Activated CD4-positive, alpha-beta T cell treated with anti-CD3 and anti-CD28 coated beads for 48 hours (primary cell): ENCODE measurements around the gene ZNF134.

Experiments used
- DNase-seq: peaks from one replicate; pipeline ENCODE4 v3.0.0-alpha.2; 2020

ZNF134 gene

DNA sequence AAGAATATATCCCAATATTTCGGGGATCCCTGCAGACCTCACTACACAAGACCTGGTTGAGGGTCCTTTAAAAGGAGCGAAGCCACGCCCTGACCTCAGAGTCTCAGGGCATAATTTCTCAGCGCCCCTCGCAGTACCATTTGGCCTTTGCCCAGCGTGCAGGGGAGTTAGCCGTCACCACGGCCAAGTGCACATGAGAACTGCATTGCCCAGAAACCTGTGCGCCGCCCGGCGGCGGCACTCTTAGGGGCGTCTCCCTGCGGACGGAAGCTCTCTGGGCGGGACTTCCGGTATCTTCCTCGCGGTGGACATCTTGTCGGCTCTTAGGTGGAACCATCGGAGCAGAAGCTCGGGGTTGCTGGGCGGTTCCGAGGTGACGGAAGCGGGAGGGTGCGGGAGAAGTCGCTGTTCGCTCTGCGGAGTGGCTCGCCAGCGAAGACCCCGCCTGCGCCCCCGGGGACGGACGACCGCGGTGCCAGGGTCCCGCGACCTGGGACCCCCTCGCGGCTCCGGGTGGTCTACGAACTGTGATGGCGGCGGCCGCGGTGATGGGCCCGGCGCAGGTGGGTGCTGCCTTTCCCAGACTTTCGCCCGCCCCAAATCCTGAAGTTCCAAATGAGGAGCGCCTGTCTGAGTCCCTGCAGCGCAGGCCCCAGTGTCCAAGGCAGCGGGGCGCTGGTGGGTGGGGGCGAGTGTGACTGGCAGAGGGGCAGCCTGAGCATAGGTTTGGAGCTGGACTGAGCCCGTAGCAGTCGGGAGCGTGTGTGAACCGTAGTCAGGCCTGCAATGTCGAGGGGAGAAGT, at the start of gene ZNF134:
ZNF134 (plus strand) TSS at position 302 of the 803 bp plus-strand sequence. CDS start 5,227 bp downstream, outside the sequence.
- DNase-seq: peak; percentile 93

DNA sequence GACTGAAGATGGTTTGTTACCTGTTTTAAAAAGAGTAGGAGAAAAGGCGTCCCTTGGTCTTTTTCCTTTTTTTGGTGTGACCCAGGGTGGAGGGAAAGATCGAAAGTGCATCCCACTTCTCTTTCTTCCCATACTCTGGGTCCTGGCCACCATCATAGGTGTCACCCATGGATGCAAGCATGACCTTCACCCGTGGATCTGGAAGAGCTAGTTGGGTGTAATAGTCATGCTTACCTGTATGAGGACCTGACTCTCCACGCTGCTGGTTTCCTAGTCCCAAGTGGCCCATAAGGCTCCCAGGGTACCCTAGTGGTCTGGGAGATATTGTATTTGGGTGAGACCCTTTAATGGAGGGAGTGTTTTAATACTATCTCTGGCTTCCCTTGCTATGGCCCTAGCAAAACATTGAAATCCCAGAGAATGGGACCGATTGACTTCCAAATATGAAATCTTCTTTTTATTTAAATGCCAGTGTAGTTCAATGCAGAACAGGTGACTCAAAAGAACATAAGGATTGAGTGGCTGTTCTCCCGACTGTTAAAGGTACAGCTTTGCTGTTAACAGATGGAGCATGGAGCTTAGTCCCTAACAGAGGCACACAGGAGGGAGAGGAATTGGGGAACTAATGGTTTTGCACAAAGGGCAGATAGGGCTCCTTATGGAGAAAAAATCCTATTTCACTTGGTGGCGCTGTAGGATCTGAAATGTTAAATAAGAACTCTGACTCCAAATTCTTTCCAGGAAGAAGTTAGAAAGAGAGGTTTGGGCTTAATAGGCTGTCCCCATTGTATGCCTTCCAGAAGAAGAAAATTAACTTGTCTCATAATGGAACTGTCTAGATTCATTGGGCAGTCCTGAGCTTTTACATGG, 47.4 kb upstream of the ZNF134 start:
- no peak for DNase-seq

DNA sequence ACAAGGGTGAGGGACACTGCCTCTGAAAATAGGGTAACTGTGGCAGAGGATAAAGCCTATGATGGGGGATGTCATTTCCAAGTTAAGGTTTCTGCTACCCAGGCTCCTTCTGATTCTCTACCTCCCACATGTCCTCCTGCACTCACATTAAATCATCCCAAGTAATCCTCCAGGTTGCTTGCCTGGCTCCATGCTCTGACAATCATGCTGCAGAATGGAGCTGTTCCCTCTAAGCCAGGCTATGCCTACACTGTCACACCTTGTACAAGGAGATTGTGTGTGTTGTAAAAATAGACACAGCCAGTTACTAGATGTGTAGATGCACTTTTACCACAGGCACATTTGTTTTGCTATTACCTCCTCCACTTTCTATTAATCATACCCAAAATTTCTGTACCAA, 43.3 kb upstream of the ZNF134 start:
- DNase-seq: no peak

DNA sequence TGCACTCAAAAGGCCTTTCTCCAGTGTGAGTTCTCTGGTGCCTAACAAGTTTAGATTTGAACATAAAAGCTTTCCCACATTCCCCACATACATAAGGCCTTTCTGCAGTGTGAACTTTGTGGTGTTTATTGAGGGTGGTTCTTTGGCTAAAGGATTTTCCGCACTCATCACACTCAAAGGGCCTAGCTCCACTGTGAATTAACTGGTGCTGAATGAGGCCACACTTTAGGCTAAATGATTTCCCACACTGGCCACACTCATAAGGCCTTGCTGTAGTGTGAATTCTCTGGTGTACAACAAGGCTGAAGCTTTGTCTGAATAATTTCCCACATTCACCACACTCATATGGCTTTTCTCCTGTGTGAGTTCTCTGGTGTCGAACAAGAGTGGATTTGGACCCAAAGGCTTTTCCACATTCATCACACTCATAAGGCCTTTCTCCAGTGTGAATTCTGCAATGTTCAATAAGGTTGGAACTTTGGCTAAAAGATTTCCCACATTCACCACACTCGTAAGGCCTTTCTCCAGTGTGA, 41.6 kb upstream of the ZNF134 start:
- DNase-seq: no peak

DNA sequence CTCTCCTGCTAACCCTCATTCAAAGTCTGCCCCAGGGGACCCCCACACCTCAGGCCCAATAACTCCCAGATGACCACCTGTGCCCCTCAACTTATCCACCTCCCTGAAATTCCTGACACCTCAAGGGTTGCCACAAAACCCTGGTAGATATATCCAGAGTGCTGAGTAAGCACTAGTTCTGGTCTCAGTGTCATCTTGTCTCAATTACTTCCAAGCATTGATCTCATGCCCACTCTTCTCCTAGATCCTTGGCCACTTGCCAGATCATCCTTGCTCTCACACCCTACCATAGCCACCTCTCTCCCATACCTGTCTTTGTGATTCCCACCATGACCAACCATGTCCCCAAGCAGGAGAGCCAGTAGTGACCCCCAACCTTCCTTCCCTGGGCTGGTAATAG, 37.4 kb upstream of the ZNF134 start:
- no peak for DNase-seq

DNA sequence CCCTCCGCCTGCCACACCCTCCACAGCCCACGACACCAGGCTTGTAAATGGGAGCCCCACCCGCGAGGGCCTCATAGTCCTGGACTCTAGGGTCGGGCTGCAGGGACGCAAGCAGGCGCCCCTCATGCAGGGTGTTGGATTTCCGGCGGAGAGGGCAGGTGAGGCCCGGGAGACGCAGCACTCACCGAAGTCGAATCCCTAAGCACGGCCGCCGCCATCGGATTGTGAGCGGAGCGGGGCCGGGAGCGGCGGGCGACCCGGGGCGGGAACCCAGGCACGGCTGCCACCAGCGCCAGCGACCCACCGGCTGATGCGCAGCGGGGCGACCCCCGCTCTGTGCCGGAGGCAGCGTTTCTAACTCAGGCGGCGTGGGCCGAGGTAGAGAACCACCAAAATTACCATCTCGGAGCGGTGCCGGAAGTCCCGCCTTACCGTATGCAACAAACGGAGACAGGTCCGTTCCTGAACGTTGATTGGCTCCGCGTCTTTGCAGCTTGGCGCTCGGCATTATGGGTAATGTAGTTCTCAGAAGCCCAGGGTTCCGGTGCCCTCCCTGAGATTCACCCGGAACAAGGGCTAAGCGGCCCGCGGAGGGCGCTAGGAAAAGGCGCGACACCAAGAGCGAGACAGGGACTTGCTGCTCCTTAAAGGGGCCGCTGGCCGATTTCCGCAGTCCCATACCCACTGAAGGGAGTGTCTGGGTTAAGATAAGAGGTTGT, 35.4 kb upstream of the ZNF134 start, which contains the start of gene ZNF416:
ZNF416 (minus strand) TSS at position 425 of the 719 bp plus-strand sequence; CDS start at position 218, 207 bp downstream.
- DNase-seq: peak; percentile 95

DNA sequence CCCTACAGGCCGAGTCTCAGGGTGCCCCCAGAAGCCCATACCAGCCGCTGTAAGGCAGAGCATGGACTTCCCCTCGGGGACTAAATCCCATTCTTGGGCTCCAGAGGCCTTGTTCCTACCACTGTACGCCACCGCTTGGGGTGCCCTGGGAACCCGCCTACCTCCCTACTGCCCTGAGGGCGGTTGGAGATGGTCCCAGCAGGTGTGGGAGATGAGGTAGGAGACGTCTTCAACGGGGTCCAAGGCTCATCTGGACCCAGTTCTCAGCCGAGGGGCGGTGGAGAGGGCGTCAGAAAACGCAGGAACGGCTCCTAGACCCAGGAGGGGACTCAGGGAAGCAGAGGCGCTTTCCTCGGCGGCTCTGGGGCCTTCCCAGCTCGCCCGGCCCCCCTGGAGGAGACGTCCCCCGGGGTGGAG, 30.9 kb upstream of the ZNF134 start:
- DNase-seq: no peak

DNA sequence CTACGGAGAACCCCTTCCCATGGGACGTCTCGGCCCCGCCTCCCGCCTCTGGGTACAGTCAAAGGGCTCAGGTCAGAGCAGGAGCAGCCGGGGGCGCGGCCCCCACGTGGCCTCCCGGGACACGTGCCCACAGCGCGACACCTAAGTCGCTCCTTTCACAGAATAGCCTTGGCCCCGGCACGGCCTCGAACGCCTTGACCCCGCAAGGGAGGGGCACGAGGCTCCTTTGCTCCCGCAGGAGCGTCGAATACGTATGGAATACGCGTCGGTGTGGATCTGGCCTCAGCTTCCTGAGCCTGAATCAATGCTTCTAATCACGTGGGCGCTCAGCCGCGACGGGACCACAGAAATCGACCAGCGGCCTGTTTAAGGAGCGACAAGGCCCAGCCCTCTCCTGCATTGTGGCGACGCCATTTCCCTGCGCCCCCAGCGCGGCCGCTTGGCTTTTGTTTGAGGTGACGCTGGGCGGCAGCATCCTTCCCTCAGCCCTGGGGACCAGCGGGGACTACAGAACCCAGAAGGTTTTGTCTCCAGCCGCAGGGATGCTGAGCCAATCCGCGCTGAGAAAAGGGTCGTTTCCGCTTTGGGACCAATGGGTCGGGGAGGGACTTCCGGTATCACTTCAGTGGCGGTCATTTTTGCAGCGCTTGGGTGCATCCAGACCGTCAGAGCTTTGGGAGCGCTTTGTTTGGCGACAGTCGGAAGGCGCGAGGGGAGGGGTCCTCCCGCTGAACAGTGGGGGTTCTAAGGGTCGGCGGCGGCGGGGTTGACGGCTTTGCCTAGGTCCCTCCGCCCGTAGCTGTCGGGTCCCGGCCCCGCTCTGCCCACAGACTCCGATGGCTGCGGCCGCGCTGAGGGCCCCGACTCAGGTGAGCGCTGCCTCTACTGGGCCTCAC, 30.3 kb upstream of the ZNF134 start, which contains the start of gene ZIK1:
ZIK1 (plus strand) TSS at position 625 of the 896 bp plus-strand sequence; CDS start at position 837, 212 bp downstream.
- DNase-seq: peak; percentile 88

DNA sequence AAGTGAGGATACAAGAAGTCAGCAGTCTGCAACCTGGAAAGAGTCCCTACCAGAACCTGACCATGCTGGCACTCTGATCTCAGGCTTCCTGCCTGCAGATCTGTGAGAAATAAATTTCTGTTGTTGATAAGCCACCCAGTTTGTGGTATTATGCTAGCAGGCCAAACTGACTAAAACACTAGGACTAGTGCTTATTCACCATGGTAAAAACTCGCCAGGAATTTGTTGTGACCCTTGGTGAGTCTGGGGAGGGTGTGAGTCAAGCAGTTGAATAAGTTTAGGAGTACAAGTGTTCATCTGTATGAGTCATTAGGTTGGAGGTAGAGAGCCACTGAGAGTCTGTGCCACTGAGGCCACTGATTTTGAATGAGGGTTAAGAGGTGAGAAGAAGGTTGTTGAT, 26.5 kb upstream of the ZNF134 start:
- DNase-seq: no peak

DNA sequence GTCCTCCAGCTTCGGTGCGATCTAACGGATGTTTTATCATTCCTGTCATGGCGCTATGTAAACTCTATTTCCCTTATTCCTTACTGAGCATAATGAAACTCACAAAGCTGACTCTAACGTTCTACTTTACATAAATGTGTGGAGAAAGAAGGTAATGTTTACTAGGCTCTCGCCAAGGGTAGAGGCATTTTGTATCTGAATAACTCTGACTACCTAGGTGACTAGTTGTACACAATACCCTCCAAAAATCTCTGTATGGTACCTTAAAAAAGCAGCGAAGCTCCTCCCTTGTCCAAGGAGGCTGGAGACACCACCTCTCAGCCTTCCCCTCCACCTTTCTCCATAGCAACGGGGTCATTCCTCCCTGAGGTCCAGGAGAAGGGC, 14.7 kb upstream of the ZNF134 start:
- no peak for DNase-seq

DNA sequence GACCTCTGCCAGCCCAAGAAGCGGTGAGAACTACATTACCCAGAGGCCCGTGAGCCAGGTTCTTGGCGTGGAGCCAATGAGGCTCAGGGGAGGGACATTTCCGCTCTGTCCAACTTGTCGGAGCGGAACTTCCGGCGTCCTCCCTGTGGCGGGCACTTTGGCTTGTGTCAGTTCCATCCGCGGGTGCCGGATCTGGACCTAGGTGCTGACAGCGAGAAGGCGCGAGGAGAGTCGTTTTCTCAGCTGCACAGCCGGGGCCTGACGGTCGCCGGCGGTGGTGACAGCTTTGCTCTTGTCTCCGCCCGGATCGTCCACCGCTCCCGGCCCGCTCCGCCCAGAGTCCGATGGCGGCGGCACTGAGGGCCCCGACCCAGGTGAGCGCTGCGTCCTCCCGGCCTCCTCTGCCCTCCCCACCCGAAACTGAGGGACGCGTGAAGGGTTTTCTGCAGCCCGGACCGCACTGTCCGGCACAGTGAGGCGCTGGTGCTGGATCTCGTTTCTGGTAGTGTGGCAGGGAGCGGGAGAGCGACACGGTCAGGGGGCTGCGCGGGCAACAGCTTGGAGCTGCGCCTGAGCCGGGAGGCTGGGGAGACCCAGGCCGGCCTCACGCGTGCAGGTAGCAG, 14.2 kb upstream of the ZNF134 start, which contains the start of gene ZNF530:
ZNF530 (plus strand) TSS at position 125 of the 623 bp plus-strand sequence. CDS start 4,461 bp downstream, outside the sequence.
- peak; percentile 93 for DNase-seq

DNA sequence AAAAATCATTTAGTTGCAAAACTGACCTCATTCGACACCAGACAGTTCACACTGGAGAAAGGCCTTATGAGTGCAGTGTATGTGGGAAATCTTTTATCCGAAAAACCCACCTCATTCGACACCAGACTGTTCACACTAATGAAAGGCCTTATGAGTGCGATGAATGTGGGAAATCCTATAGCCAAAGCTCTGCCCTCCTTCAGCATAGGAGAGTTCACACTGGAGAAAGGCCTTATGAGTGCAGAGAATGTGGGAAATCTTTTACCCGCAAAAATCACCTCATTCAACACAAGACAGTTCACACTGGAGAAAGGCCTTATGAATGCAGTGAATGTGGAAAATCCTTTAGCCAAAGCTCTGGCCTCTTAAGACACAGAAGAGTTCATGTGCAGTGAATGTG, 7.1 kb upstream of the ZNF134 start:
- DNase-seq: no peak

DNA sequence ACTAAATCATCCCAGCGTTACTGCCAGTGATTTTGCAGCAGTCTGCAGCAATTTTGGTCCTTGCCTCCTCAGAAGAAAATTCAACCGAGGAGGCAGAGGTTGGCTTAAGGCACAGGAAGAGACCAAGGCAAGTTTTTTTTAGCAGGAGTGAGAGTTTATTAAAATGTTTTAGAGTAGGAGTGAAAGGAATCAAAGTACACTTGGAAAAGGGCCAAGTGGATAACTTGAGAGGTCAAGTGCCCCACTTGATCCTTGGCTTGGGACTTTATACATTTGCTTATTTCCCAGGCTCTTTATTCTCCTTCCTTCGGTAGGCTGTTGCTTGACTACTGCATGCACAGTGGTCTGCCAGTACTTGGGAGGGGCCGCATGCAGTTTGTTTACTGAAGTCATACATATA, 2.9 kb upstream of the ZNF134 start:
- DNase-seq: no peak

DNA sequence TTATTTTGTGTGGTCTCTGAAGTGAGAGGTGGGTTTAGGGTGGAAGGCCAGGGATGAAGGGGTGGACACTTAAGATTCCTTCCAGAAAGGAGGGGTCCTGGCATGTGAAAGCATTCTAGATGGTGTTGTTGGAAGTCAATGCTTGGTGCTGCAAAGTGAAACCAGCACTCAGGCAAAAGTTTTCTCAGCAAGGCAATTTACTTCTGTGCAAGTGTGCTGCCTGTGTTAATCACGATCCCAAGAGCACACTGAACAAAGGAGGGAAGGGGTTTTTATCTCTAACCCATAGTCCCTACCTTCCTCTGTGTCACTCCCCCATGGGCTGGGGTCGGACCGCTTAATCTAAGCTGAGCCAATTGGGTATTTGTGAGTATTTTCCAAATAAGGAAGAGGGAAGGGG, 1.3 kb downstream of the ZNF134 start:
- DNase-seq: no peak

DNA sequence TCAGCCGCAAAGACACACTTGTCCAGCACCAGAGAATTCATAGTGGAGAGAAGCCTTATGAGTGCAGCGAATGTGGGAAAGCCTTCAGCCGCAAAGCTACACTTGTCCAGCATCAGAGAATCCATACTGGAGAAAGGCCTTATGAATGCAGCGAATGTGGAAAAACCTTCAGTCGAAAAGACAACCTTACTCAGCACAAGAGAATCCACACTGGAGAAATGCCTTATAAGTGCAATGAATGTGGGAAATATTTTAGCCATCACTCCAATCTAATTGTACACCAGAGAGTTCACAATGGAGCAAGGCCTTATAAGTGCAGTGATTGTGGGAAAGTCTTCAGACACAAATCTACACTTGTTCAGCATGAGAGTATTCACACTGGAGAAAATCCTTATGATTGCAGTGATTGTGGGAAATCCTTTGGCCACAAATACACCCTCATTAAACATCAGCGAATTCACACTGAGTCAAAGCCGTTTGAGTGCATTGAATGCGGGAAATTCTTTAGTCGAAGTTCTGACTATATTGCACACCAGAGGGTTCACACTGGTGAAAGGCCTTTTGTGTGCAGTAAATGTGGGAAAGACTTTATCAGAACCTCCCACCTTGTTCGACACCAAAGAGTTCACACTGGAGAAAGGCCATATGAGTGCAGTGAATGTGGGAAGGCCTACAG, 6.8 kb downstream of the ZNF134 start:
- DNase-seq: no peak

DNA sequence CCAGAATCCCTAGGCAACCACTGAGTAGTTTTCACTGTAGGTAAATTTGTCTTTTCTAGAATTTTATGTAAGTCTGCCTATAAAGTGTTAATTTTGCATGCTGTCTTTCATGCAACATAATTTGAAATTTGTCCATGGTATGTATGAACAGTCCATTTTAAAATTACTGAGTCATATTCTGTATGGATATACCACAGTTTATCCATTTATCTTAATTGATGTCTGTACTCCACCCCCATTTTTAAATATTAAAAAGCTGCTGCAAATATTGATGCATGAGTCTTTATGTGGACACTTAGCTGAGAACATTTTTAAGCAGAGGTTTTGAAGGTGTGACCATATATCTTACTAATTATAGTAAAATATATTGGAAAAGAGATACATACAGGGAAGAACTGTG, 9.0 kb downstream of the ZNF134 start:
- DNase-seq: no peak

DNA sequence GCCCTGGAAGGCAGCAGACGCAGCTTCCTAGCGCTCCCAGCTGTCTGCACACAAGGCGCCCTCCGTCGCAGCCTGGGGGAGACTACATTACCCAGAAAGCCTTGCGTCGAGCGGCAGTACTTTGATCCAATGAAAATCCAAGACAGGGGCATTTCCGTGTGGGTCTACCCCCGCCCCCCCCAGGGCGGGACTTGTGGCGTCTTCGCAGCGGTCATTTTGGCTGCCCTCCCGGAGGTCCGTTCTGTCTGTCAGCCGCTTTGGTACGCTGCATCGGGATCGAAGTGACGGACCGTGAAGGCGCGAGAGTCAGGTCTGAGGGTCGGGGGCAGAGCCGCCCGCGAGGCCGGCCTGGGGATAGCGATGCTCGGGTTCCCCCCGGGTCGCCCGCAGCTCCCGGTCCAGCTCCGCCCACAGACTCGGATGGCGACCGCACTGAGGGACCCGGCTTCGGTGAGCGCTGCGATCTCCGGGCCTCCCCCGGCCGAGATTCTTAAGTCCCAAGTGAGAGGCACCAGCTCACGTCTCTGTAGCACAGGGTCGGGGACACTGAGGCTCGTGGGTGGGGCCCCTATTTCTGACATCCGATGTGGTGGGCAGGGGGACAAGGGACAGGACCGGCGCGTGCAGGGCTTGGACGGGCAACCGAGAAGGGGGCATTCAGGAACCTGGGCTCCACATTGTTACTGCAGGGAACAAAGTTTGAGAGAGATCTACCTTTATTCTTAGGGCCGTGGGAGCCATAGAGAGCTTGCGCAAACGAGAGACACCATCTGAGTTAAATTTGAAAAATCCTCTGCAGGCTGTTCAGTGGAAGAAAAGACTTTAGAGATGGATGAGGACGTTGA, 19.2 kb downstream of the ZNF134 start, which contains the start of gene ZNF211:
ZNF211 (plus strand) TSS at position 182 of the 845 bp plus-strand sequence; CDS start at position 361, 179 bp downstream.
- DNase-seq: peak; percentile 89

DNA sequence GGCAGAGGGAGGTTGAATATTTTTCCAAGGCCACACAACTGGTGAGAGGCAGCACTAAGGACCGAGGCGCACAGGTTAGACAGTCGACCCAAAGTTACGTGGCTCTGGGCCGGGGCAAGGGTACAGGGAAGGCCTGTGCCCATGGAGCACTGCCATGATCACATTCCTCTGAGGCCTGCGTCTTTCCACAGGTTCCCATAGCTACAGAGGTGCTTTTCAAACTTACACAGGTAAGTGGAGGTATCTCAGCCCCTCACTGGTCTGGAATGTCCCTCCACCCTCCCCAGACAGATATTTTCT, 19.7 kb downstream of the ZNF134 start:
- no peak for DNase-seq

DNA sequence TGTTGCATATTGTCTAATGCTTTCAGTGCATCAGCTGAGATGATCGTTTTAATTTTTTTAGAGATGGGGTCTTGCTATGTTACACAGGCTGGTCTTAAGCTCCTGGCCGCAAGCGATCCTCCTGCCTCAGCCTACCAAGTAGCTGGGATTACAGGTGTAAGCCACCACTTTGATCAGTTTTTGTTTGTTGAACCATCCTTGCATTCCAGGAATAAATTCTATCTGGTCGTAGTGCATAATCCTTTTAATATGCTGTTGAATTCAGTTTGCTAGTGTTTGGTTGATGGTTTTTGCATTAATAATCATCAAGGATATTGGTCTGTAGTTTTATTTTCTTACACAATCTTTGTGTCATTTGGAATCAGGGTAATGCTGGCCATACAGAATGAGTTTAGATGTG, 23.3 kb downstream of the ZNF134 start:
- DNase-seq: no peak
